Limb (tissue), 2 donors: ENCODE measurements around the gene TTN.

Source experiments
- DNase-seq, 2 donors: peaks; one replicate each; pipeline ENCODE4 v3.0.0-alpha.2; 2016; ENCODE audit errors: extremely low spot score in 2 of 2

Gene TTN

GRCh38 chr2:178747767-178748166 is 59.5 kb downstream of the TTN start:
- no peak for DNase-seq

DNA sequence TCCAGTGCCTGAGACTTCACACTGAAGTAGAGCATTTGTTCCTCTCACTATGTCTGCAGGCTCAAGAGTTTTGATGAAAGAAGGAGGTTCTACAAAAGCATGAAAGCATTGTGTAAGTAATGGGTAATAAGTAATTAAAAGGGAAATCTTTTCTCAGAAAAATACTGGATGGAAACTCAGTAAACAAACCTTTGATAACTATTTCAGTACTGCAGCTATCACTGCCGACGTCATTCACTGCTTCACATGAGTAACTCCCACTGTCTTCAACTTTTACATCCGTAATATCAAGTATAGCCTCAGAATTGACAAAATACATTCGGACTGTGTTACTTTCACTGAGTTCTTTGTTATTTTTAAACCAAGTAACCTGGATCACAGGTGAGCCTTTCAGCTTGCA is 72.7 kb downstream of the TTN start:
- DNase-seq = no peak

DNA sequence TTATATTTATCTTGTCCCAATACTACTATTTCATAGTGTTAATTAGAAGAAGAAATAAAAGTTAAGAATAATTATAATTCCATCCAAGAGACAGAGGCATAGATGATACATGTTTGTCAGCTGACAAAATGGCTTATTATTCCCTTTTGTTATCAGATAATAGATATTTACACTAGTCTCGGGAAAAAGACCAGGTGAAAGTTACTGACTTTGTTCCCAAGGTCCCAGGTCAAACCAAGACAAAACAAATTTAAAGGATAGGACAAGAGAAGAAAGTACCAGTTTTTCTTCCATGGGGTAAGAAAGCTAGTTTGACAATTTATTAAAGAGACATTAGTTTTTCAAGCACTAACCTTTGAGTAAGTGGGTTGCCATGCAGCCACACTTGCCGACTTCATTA is 73.2 kb downstream of the TTN start:
- no peak for DNase-seq

DNA sequence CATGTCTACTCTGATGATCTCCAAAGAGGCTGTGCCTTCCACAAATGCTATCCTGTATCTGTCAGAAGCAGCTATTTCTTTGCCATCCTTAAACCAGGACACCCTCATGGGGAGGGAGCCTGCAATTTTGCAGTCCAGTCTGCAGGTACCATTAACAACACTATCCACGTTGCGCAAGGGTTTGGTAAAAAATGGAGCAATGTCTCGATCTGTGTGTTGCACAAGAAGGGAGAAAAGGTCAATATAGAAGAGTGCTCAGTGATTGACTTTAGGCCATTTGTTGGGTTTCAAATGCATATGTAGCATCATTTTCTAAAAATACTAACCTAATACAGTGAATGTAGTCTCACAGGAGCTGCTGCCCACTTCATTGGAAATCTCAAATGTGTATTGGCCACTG is 74.3 kb downstream of the TTN start:
- no peak for DNase-seq

DNA sequence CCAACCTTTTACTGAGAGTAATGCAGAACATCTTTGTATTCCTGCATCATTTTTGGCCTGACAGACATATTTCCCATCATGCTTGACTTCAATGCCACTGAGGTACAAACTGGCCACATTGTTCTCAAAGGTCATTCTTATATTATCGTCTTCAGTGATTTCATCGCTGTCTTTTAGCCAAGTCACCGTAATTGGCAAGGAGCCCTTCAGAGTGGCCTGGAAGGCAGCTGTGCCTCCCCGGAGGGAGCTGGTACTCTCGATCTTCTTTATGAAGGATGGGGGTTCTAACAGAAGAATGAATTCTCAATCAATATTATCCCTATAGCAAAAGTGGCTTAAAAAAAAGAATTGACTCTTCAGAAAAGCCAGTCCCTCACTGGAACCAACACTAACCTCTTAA is 75.9 kb downstream of the TTN start:
- no peak for DNase-seq

DNA sequence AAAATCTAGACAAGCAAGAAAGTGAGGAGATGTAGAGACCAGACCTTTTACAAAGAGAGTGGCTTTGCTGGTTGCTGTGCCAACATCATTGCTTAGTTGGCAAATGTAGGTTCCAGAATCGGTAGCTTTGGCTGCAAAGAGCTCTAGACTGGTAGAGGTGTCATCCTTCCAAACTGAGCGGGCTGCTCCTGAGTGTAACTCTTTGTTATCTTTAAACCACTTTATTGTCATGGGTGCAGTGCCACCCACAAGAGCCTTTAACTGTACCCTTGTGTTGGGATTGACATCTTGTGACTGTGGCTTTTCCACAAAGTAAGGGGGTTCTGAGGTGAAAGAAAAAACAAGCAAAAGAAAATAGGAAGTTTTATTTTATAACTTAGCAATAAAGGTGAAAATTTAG is 77.2 kb downstream of the TTN start:
- no peak for DNase-seq

DNA sequence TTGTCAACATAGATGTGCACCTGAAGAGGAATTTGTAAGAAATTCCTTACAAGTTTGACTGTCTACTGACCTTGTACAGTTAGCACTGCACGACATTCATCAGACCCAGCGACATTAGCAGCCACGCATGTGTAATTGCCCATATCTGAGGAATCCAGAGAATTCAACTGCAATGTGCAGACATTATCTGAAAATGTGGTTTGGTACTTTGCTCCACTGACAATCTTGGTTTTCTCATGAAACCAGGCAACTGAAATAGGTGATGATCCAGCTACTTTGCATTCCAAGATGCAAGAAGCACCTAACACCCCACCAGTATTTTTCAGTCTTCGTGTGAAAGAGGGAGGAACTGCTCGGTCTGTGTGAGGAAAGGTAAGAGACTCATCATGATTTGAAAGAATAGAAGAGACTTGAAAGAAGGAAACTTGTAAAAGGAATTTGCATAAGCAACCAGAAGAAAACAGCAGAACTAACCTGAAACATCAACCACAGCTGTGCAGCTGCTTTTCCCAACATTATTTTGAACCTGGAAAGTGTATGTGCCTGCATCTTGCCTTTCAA is 83.4 kb downstream of the TTN start:
- DNase-seq = no peak

- DNase-seq = no peak
Measured at GRCh38 chr2:178722296-178722695, 84.9 kb downstream of the TTN start.

- no peak for DNase-seq
Measured at GRCh38 chr2:178718988-178719387, 88.2 kb downstream of the TTN start.

- no peak for DNase-seq
Measured at GRCh38 chr2:178718283-178718682, 88.9 kb downstream of the TTN start.

GRCh38 chr2:178716394-178716793 is 90.8 kb downstream of the TTN start:
- no peak for DNase-seq

- no peak for DNase-seq
Measured at GRCh38 chr2:178715366-178715765, 91.9 kb downstream of the TTN start.

GRCh38 chr2:178707476-178707875 is 99.7 kb downstream of the TTN start:
- peak in 1 of 2 donors; percentile 23 for DNase-seq

DNA sequence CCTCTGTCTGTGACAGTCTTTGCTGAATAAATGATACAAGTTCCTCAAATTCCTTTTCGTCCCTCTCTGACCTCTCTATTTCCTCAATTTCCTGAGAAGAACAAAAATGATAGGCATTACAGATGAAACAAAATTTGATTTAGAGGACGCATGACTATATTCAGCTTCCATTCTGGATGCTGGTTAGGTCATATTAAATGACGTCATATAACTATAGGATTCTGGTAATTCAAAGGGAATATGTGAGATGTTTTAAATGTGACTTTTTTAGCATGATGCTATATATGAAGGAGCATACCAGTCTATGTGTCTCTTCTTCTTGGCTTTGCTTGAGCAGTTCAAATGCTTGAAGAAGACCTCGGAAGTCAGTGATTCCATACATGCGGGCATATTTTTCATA is 102.3 kb downstream of the TTN start:
- no peak for DNase-seq

DNA sequence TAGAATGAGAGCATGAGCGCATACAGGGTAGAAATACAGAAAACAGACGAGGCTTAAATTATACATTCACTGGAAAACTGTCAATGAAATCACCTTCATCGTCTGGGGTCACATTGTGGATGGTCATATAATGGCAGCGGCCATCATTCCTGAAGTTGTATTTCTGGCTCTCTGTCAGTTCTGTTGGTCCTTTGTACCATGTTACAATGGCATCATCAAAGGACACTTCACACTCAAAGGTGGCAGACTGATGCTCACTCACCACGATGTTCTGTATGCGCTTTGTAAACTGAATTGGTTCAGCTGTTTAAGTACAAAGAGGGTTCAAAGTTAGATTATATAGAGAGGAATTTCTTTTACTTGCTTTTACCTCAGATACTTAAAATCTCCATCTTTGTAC is 104.9 kb downstream of the TTN start:
- DNase-seq = no peak

- peak in 1 of 2 donors; percentile 32 for DNase-seq
Measured at GRCh38 chr2:178700922-178701342, 106.3 kb downstream of the TTN start.

GRCh38 chr2:178700136-178700535 is 107.1 kb downstream of the TTN start:
- DNase-seq = no peak

- no peak for DNase-seq
Measured at GRCh38 chr2:178692845-178693244, 114.4 kb downstream of the TTN start.

DNA sequence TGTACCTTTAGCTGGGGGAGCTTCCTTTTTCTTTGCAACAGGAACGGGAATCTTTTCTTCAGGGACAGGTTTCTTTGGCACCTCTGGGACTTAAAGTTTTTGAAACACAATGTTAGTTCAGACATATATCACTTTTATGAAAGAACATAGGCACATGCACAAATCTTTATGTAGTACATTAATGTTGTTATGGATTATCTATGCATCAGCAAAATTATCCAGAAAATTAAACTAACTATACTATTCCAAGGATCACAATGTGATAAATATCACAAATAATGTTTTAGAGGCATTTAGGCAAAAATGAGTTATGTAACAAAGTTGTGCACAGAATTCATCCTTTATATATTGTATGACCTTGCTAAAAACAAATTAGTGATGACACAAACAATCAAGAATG is 117.4 kb downstream of the TTN start:
- DNase-seq = no peak

DNA sequence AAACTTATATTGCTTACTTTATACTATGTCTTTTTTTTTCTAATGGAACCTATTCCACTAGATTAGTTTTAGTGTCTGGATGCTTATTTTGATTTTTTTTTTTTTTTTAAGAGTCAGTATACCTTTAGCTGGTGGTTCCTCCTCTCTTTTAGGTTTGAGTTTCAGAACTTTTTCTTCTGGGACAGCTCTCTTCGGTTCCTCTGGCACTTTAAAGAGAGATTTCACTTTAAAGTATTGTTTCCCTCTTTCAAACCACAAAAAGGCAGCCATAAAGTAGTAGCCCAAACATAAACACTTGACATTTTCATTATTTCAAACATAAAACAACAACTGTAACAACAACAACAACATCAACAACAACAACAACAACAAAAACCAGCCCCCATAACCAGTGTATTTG is 123.3 kb downstream of the TTN start:
- no peak for DNase-seq

DNA sequence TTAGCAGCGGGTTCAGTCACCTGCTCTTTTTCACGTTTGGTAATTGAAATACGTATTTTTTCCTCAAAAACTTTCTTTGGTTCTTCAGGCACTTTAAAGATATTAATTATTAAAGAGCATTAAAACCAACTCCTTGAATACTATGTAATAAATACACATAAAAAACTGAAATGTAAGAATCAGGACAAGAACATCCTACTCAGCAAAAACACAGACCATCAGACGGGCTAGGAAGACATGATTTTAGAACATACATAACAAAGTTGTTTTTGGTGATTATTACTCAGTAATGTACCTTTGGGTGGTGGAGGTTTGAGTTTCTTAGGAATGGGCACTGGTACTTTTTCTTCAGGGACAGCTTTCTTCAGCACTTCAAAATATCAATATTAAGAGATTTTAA is 126.1 kb downstream of the TTN start:
- no peak for DNase-seq

DNA sequence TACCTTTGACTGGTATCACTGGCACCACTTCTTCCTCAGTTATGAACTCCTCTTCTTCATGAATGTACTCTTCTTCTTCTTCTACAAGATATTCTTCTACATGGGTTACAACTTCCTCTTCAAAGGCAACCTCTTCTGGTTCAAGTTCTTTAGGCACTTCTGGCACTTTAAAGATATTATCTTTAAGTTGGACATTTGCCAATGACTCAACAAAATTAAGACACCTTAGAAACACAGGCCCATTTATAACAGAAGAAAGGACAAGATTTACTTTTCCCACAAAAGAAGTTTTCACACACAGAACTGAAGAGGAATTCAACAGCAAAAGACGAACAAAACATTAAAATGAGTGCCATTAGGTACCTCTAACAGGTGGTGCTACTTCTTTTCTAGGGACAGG is 127.3 kb downstream of the TTN start:
- DNase-seq = no peak

DNA sequence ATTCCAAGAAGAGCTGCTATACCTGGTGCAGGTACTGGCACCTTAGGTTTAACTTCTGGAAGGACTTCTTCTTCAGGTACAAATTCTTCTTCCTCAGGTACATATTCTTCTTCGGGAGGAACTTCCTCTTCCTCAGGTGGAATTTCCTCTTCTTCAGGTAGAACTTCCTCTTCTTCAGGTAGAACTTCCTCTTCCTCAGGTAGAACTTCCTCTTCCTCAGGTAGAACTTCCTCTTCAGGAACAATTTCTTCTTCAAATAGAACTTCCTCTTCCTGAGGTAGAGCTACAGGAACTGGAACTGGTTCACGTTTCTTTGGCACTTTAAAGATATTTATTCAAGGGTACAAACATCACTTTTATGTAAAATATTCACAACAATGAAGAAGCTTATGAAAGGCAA is 129.6 kb downstream of the TTN start:
- DNase-seq = no peak

GRCh38 chr2:178676046-178676445 is 131.2 kb downstream of the TTN start:
- DNase-seq = no peak
